ENCODE measurements around the gene COG3.

Gene COG3

DNA sequence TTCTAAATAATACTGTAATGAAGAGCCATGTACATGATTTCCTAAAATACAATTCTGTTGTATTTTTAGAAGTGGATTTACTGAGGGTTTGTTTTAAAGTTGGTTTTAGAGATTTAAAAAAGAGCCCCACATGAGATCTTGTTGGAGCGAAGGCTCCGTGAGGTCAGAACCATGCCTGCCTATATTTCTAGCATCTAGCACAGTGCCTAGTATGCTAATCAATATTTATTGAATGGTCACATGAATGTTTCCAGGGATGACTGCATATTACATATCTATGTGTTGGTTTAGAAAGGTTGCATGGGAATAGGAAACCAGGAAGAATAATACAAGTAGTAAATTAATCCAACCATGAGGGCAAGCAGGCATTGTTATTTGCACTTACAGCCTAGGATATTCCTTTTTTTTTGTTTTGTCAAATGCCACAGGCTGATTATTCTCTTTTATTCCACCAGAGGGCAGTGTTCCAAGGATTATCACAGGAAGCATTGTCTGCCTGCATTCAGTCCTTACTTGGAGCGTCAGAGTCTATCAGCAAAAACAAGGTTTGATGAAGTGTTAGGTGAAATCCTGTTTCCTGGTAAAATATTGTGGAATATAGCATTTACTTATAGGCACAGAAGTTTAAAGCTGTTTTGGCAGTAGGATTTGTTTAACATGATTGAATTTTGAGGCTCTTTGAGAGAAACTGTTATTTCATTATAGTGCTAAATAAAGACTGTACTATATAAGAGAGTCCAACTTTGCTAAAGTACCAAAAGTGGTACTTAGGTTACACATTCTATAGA lies 46.8 kb downstream of the COG3 start:
- Mint-ChIP-seq H3K9me3 (no peaks in the 10 kb centered on the region), H3K4me3 (no peak overlapping the region), H3K4me1 (peaks cover 13% of the 10 kb centered on the region), H3K27me3 (no peaks in the 10 kb centered on the region), H3K36me3 (peaks cover 7% of the 10 kb centered on the region), H3K27ac (peak overlapping the region; percentile 60)

DNA sequence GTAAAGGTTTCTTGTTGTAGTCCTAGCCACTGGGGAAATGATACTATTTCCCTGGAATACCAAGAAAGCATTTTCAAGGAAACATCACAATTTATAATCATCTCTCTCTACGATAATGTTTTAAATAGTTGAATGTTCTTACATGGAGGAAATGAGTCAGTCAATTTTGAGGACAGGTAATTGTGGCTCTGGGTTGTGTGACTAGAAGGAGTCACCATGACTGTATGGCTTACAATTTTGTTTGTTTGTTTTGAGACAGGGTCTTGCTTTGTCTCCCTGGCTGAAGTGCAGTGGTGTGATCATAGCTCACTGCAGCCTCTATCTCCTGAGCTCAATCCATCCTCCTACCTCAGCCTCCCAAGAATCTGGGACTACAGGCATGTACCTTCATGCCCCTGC lies 47.4 kb downstream of the COG3 start:
- no peaks in the 10 kb centered on the region for H3K27me3 Mint-ChIP-seq
- H3K4me3 Mint-ChIP-seq = no peak overlapping the region
- H3K27ac Mint-ChIP-seq = peak overlapping the region; percentile 30

DNA sequence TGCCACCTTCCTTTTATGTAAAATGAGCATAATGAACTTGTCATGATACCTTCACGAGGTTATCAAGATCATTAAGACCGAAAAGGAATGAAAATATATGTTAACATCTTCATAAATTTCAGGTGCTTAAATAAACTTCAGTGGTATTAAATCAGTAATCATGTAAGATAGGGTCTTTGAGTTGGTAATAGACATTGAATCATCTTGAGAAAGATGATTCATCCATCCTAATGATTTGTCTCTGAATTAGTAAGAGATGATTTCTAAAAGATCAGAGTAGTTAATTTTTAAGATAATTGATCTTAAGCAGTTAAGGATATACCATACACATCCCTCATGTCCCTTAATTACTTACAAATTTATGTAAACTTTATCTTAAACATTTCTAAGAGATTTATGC lies 52.0 kb downstream of the COG3 start:
- Mint-ChIP-seq H3K27me3 (no peaks in the 10 kb centered on the region), H3K4me3 (no peak overlapping the region), H3K36me3 (peaks cover 21% of the 10 kb centered on the region), H3K27ac (peak overlapping the region; percentile 72), H3K9me3 (no peaks in the 10 kb centered on the region), H3K4me1 (peaks cover 36% of the 10 kb centered on the region)

More for the DNA sequence above, 47.4 kb downstream of the COG3 start:
- no peaks in the 10 kb centered on the region for H3K9me3 Mint-ChIP-seq
- H3K36me3 Mint-ChIP-seq = peaks cover 8% of the 10 kb centered on the region
- H3K4me1 Mint-ChIP-seq = peaks cover 18% of the 10 kb centered on the region

DNA sequence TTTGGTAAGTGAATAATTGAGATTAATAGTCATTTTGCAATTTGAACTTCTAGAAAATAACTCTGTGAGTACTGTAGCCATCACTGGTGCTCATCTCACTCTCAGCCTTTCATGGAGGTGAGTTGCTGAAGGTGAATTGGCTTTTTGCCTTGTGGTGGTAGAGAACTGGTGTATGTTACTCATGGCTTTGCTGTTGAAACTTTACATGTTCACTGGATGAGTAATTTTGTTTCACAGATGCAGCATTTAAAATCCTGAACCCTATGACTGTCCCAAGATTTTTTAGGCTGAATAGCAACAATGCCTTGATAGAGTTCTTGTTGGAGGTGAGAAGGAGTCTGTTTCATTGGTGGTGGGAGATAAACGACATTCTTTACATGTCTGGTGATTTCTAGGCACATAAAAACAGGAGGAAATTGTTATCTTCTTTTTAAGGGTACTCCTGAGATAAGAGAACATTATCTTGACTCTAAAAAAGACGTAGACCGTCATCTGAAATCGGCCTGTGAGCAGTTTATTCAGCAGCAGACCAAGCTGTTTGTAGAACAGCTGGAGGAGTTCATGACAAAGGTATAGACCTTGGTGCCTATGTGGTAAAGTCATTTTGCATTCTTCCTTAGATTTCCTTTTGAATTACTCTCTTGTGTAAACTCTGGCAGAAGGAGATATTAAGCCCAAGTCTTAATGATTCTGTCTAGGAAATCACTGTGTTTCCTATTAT lies 53.9 kb downstream of the COG3 start:
- H3K9me3 Mint-ChIP-seq = no peaks in the 10 kb centered on the region
- peak overlapping the region; percentile 10 for H3K27ac Mint-ChIP-seq
- no peak overlapping the region for H3K4me3 Mint-ChIP-seq
- peaks cover 25% of the 10 kb centered on the region for H3K36me3 Mint-ChIP-seq
- no peaks in the 10 kb centered on the region for H3K27me3 Mint-ChIP-seq
- peaks cover 39% of the 10 kb centered on the region for H3K4me1 Mint-ChIP-seq

GRCh38 chr13:45519493-45519892 lies 54.8 kb downstream of the COG3 start:
- H3K36me3 Mint-ChIP-seq = peaks cover 25% of the 10 kb centered on the region

GRCh38 chr13:45521297-45521696 lies 56.6 kb downstream of the COG3 start:
- H3K27me3 Mint-ChIP-seq = no peaks in the 10 kb centered on the region
- H3K27ac Mint-ChIP-seq = peak overlapping the region; percentile 66
- peaks cover 38% of the 10 kb centered on the region for H3K4me1 Mint-ChIP-seq
- H3K4me3 Mint-ChIP-seq = no peak overlapping the region
- peaks cover 31% of the 10 kb centered on the region for H3K36me3 Mint-ChIP-seq
- H3K9me3 Mint-ChIP-seq = no peaks in the 10 kb centered on the region

More at GRCh38 chr13:45519493-45519892, 54.8 kb downstream of the COG3 start:
- peak overlapping the region; percentile 80 for H3K27ac Mint-ChIP-seq
- no peaks in the 10 kb centered on the region for H3K27me3 Mint-ChIP-seq
- H3K4me3 Mint-ChIP-seq = no peak overlapping the region
- no peaks in the 10 kb centered on the region for H3K9me3 Mint-ChIP-seq
- H3K4me1 Mint-ChIP-seq = peaks cover 39% of the 10 kb centered on the region

GRCh38 chr13:45522571-45522970 lies 57.8 kb downstream of the COG3 start:
- Mint-ChIP-seq H3K27me3 (no peaks in the 10 kb centered on the region), H3K36me3 (peaks cover 30% of the 10 kb centered on the region), H3K4me1 (peaks cover 27% of the 10 kb centered on the region), H3K4me3 (no peak overlapping the region), H3K27ac (peak overlapping the region; percentile 84), H3K9me3 (no peaks in the 10 kb centered on the region)

DNA sequence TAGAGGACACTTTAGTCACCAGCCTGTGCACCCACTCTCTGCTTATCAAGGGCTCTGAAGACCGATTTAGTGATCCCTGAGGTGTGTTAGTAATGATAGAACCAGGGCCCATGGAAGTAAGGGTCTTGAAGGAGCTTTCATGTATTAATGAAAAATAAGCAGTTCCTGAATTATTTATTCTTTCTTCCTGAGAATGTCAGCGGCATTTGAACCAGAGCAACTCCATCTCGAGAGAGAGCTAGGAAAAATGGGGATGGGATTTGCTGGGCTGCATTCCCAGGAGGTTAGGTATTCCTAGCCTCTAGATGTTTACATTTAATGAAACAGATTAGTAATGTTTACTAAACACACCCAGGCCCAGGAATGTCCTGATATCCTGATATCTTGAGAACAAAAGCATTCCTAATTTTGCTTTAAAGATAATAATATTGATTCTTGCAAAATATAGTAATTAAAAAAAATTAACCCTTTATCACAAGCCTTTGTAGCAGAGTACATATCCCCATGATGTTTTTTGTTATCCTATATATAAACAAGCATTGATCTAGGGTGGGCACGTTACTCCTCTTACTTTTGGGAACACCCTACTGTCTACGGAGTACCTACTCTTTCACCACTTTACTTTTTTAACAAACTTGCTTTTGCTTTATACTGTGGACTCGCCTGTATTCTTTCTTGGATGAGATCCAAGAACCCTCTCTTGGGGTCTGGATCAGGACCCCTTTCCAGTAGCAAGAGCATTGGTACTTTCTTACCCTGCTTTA lies 63.1 kb downstream of the COG3 start:
- H3K27me3 Mint-ChIP-seq = no peaks in the 10 kb centered on the region
- no peak overlapping the region for H3K27ac Mint-ChIP-seq
- peaks cover under 1% of the 10 kb centered on the region for H3K4me1 Mint-ChIP-seq
- no peak overlapping the region for H3K4me3 Mint-ChIP-seq
- no peaks in the 10 kb centered on the region for H3K9me3 Mint-ChIP-seq
- H3K36me3 Mint-ChIP-seq = peaks cover 22% of the 10 kb centered on the region

GRCh38 chr13:45529758-45530157 lies 65.0 kb downstream of the COG3 start:
- no peak overlapping the region for H3K27ac Mint-ChIP-seq
- H3K9me3 Mint-ChIP-seq = no peaks in the 10 kb centered on the region
- no peaks in the 10 kb centered on the region for H3K27me3 Mint-ChIP-seq
- peaks cover 29% of the 10 kb centered on the region for H3K36me3 Mint-ChIP-seq
- no peaks in the 10 kb centered on the region for H3K4me1 Mint-ChIP-seq
- H3K4me3 Mint-ChIP-seq = no peak overlapping the region

GRCh38 chr13:45534604-45535003 lies 69.9 kb downstream of the COG3 start:
- Mint-ChIP-seq H3K9me3 (no peaks in the 10 kb centered on the region), H3K27me3 (no peaks in the 10 kb centered on the region), H3K36me3 (peaks cover 21% of the 10 kb centered on the region), H3K4me3 (no peak overlapping the region), H3K4me1 (no peaks in the 10 kb centered on the region), H3K27ac (no peak overlapping the region)

GRCh38 chr13:45536224-45536623 lies 71.5 kb downstream of the COG3 start:
- Mint-ChIP-seq H3K27ac (no peak overlapping the region), H3K9me3 (no peaks in the 10 kb centered on the region)

GRCh38 chr13:45537516-45537915 lies 72.8 kb downstream of the COG3 start:
- Mint-ChIP-seq H3K27ac (peak overlapping the region; percentile 82), H3K4me1 (no peaks in the 10 kb centered on the region), H3K9me3 (no peaks in the 10 kb centered on the region), H3K27me3 (no peaks in the 10 kb centered on the region), H3K36me3 (peaks cover 15% of the 10 kb centered on the region), H3K4me3 (no peak overlapping the region)

More at GRCh38 chr13:45536224-45536623, 71.5 kb downstream of the COG3 start:
- no peaks in the 10 kb centered on the region for H3K27me3 Mint-ChIP-seq
- no peak overlapping the region for H3K4me3 Mint-ChIP-seq
- no peaks in the 10 kb centered on the region for H3K4me1 Mint-ChIP-seq
- H3K36me3 Mint-ChIP-seq = peaks cover 18% of the 10 kb centered on the region

DNA sequence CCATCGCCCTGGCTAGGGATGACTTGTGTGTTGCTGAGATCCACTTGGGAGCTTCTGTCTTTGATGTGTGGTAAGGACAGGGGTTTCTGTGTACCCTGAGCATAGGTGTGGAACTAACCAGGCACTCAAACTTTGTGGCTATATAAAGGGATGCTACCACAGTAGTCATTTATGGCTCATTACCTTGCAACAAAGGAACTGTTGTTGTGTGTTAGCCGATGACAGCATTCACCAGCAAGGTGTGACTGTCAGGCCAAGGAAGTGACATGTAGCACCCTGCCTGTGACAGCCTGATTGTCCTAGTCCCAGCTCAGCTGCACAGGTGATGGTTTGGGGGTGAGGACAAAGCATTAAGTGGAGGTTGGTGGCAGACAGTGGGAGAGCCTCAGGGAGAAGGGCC lies 73.6 kb downstream of the COG3 start:
- Mint-ChIP-seq H3K4me3 (no peak overlapping the region), H3K9me3 (no peaks in the 10 kb centered on the region), H3K27ac (no peak overlapping the region), H3K36me3 (peaks cover 10% of the 10 kb centered on the region), H3K27me3 (no peaks in the 10 kb centered on the region), H3K4me1 (no peaks in the 10 kb centered on the region)

DNA sequence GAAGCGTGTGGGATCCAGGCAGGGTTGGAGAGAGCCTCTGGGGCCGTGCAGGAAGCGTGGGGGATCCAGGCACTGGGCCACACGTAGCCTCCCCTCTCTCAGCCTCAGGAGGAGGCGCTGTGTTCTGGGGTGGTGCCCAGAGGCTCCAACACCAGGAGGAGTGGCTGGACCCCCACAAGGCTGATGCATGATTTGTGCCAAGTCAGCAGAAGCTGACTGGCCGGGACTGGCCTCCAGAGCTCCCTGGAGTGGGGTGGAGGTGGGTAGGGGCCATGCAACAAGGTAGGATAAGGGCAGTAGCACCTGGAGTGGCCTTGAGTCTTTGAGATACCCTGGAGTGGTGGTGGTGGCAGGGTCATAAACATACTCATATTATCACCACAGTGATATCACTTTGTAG lies 75.5 kb downstream of the COG3 start:
- H3K4me3 Mint-ChIP-seq = no peak overlapping the region
- no peaks in the 10 kb centered on the region for H3K4me1 Mint-ChIP-seq
- H3K36me3 Mint-ChIP-seq = peaks cover 4% of the 10 kb centered on the region
- H3K27me3 Mint-ChIP-seq = no peaks in the 10 kb centered on the region
- H3K27ac Mint-ChIP-seq = no peak overlapping the region
- no peaks in the 10 kb centered on the region for H3K9me3 Mint-ChIP-seq

GRCh38 chr13:45540864-45541263 lies 76.1 kb downstream of the COG3 start:
- Mint-ChIP-seq H3K4me1 (no peaks in the 10 kb centered on the region), H3K36me3 (peaks cover 4% of the 10 kb centered on the region), H3K9me3 (no peaks in the 10 kb centered on the region), H3K27me3 (no peaks in the 10 kb centered on the region), H3K27ac (no peak overlapping the region), H3K4me3 (no peak overlapping the region)

DNA sequence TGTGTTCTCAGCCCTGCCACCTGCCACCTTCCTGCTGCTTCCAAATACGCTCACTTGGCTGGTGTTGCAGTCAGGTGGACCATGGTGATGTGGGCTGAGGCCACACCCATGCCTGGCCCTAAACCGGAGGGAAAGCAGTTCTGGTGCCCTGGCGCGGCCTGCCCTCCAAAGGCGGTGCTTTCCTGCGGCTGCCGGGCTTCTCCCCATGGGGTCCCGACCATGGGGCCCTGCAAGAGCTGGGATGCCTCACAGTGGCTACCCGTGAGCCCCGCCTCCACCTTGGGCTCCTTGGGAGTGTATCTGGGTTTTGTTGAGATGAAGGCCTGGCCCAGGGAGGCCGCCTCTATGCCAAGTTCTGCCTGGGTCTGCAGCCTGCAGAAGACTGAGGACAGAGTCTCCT lies 77.1 kb downstream of the COG3 start:
- H3K9me3 Mint-ChIP-seq = no peaks in the 10 kb centered on the region
- H3K4me3 Mint-ChIP-seq = no peak overlapping the region
- no peak overlapping the region for H3K27ac Mint-ChIP-seq
- no peaks in the 10 kb centered on the region for H3K4me1 Mint-ChIP-seq
- H3K36me3 Mint-ChIP-seq = peaks cover 1% of the 10 kb centered on the region
- H3K27me3 Mint-ChIP-seq = no peaks in the 10 kb centered on the region

All from activated naive CD4-positive, alpha-beta T cell treated with anti-CD3 and anti-CD28 coated beads, Interleukin-2, amount 50 U/mL, for 24 hours (primary cell).